Measurements from ENCODE around the gene SMIM3. TPM values are rescaled to one million over a fixed set of nuclear protein-coding genes. Genes with fewer than 3 reads are reported as not detected.

Gene SMIM3
- polyA plus RNA-seq, 1 donor from 2014 or later = 3.7 TPM

- H3K4me2 ChIP-seq (ENCODE audit: low read length) = no peak overlapping the region
- no peaks in the 10 kb centered on the region for H3K36me3 ChIP-seq (ENCODE audit: insufficient read depth, low read length)
- peaks cover 18% of the 10 kb centered on the region for H3K79me2 ChIP-seq (replicated peaks; ENCODE audit: insufficient read depth, low read length)
Observed at GRCh38 chr5:150750469-150750868, 28.1 kb upstream of the SMIM3 start.

DNA sequence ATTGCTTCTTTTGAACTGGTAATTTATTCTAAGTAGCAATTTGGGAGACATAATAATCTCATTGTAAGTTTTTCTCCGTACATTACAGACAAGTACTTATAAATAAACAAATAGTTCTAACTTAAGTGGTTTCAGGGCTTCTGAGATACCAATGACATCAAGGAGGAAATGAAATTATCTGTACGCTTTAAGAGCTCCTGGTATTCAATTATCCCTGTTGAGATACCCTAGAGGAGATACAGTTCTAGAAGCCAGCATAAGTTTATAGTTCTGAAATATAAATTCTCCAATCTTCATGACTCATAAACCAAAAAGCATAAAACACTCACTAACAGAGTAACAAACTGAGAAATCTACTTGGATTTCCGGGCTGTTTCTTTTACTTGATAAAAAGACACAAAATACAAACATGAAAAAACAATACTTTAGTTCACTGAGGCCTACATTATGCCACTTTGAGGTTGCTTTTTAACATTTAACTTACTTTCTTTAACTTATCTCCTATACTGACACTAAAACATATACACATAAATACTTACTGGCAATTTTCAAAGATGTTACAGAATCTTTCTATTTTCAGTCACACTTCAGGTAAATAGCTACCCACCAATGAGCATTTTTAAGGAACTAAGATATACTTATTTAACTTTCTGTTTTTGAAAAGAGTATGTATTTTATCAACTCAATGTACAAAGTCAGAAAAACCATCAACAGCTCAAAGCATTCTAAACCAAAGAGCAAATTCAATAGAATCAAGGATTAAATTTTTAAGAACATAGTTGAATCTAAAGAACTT is 27.3 kb upstream of the SMIM3 start:
- H3K79me2 ChIP-seq (replicated peaks; ENCODE audit: insufficient read depth, low read length) = peaks cover 23% of the 10 kb centered on the region
- no peak overlapping the region for H2AFZ ChIP-seq (ENCODE audit: low read depth, low read length)
- H3K27me3 ChIP-seq (ENCODE audit: insufficient read depth, low read depth, low read length) = no peaks in the 10 kb centered on the region
- no peak overlapping the region for H3K4me3 ChIP-seq (ENCODE audit: low read length)
- H3K9me3 ChIP-seq (ENCODE audit: low read length) = no peaks in the 10 kb centered on the region
- H3K9me2 ChIP-seq (ENCODE audit: insufficient read depth, low read length) = no peaks in the 10 kb centered on the region
- no peak overlapping the region for H3K4me2 ChIP-seq (ENCODE audit: low read length)
- H3K27ac ChIP-seq (ENCODE audit: low read length) = no peak overlapping the region
- H3K9ac ChIP-seq (ENCODE audit: low read length) = no peak overlapping the region
- TF ChIP-seq POLR2AphosphoS5 (IDR thresholded peaks at IDR 0.05) (no peak), EZH2 (IDR thresholded peaks at IDR 0.05; ENCODE audit: borderline replicate concordance, insufficient read depth, low read length, poor library complexity, severe bottlenecking) (no peak), SMC3 (conservative IDR thresholded peaks at IDR 0.05; ENCODE audit: poor library complexity) (no peak), MXI1 (conservative IDR thresholded peaks at IDR 0.05; ENCODE audit: poor library complexity, severe bottlenecking) (no peak), CTCF (IDR thresholded peaks at IDR 0.05; ENCODE audit: poor library complexity, severe bottlenecking) (no peak), TAF1 (IDR thresholded peaks at IDR 0.05; ENCODE audit: low read depth) (no peak), EP300 (conservative IDR thresholded peaks at IDR 0.05; ENCODE audit: poor library complexity, severe bottlenecking) (no peak), RAD21 (conservative IDR thresholded peaks at IDR 0.05) (no peak)
- TF ChIP-seq, protein P1, sequence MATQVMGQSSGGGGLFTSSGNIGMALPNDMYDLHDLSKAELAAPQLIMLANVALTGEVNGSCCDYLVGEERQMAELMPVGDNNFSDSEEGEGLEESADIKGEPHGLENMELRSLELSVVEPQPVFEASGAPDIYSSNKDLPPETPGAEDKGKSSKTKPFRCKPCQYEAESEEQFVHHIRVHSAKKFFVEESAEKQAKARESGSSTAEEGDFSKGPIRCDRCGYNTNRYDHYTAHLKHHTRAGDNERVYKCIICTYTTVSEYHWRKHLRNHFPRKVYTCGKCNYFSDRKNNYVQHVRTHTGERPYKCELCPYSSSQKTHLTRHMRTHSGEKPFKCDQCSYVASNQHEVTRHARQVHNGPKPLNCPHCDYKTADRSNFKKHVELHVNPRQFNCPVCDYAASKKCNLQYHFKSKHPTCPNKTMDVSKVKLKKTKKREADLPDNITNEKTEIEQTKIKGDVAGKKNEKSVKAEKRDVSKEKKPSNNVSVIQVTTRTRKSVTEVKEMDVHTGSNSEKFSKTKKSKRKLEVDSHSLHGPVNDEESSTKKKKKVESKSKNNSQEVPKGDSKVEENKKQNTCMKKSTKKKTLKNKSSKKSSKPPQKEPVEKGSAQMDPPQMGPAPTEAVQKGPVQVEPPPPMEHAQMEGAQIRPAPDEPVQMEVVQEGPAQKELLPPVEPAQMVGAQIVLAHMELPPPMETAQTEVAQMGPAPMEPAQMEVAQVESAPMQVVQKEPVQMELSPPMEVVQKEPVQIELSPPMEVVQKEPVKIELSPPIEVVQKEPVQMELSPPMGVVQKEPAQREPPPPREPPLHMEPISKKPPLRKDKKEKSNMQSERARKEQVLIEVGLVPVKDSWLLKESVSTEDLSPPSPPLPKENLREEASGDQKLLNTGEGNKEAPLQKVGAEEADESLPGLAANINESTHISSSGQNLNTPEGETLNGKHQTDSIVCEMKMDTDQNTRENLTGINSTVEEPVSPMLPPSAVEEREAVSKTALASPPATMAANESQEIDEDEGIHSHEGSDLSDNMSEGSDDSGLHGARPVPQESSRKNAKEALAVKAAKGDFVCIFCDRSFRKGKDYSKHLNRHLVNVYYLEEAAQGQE (IDR thresholded peaks at IDR 0.05; ENCODE audit: borderline replicate concordance) = no peak
- no peaks in the 10 kb centered on the region for H3K36me3 ChIP-seq (ENCODE audit: insufficient read depth, low read length)
- H3F3A ChIP-seq (ENCODE audit: insufficient read depth, low read length, poor library complexity, severe bottlenecking) = no peaks in the 10 kb centered on the region
- no peaks in the 10 kb centered on the region for H4K20me1 ChIP-seq (ENCODE audit: insufficient read depth)

More at GRCh38 chr5:150750469-150750868, 28.1 kb upstream of the SMIM3 start:
- TF ChIP-seq TAF1 (IDR thresholded peaks at IDR 0.05; ENCODE audit: low read depth) = no peak
- no peak overlapping the region for H2AFZ ChIP-seq (ENCODE audit: low read depth, low read length)
- H3K9ac ChIP-seq (ENCODE audit: low read length) = no peak overlapping the region
- H3K4me3 ChIP-seq (ENCODE audit: low read length) = no peak overlapping the region
- H4K20me1 ChIP-seq (ENCODE audit: insufficient read depth) = no peaks in the 10 kb centered on the region
- no peaks in the 10 kb centered on the region for H3K9me2 ChIP-seq (ENCODE audit: insufficient read depth, low read length)
- no peaks in the 10 kb centered on the region for H3K9me3 ChIP-seq (ENCODE audit: low read length)
- H3K27me3 ChIP-seq (ENCODE audit: insufficient read depth, low read depth, low read length) = no peaks in the 10 kb centered on the region
- H3K27ac ChIP-seq (ENCODE audit: low read length) = no peak overlapping the region
- H3F3A ChIP-seq (ENCODE audit: insufficient read depth, low read length, poor library complexity, severe bottlenecking) = no peaks in the 10 kb centered on the region

Measured in neural cell (in vitro differentiated cells).